TTC549 (cell line): ENCODE measurements around the gene CEP170B.
"Not testable (repeated sequence)": the region's sequence is repeated elsewhere in the genome, so short reads cannot be mapped to it uniquely, and the experiment has no call there.

Source experiments
- FAIRE-seq: peaks from 2 replicates; lab custom pipeline; 2012; peaks lifted over from hg19 to GRCh38; lab: Jason Lieb, UNC

CEP170B gene

DNA sequence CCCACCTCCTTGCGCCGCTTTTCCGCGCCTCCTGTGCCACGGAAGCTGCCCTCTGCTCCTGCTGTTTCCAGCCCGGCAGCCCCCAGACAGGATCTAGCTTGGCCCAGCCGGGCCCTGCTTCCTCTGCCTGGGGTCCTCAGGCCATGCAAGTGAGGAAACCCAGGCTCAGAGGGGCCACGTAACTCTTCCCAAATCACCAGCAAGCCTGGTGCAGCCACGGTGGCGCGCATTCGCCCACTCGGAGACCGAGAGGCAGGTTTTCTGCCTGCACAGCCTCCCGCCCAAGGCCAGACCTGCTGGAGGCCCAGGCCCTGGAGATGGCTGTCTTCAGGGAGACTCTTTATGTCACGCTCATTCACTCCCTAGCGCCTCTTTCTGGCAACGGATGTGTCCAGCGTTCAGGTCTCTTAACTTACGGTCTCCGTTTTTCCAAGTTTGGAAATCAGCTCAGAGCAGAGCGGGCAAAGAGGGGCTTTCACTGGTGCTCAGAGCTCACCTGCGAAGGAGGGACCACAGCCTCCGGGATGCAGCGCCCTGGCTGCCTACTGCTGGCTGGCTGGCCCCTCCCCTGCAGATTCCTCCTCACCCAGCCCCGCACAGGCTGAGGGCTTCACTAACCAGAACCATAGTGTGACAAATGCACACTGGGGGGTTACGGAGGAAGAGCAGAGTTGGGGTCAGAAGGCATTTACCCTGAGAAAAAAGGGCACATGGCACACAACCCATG, 20.6 kb upstream of the CEP170B start:
- no peak for FAIRE-seq

GRCh38 chr14:104845033-104845666, 19.9 kb upstream of the CEP170B start:
- FAIRE-seq: no peak

- no peak for FAIRE-seq
These were observed 19.1 kb upstream of the CEP170B start for GRCh38 chr14:104845834-104846441.

DNA sequence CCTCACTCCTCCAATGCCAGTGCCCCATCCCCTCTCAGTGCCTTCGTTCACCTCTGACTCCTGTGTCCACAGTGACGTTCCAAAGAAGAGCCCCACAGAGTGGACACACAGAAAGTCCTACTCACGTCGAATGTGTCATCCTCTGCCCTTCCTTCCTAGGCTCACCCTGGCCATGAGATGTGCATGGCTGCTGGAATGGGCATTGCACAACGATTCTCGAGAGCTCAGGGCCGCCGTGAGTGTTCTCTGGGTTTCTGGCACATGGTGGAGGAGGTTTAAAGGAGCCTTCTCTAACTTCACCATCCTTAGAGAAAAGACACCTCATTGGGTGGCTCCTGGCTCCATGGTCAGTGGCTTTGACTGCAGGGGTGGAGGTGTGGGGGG, 12.8 kb upstream of the CEP170B start:
- no peak for FAIRE-seq

DNA sequence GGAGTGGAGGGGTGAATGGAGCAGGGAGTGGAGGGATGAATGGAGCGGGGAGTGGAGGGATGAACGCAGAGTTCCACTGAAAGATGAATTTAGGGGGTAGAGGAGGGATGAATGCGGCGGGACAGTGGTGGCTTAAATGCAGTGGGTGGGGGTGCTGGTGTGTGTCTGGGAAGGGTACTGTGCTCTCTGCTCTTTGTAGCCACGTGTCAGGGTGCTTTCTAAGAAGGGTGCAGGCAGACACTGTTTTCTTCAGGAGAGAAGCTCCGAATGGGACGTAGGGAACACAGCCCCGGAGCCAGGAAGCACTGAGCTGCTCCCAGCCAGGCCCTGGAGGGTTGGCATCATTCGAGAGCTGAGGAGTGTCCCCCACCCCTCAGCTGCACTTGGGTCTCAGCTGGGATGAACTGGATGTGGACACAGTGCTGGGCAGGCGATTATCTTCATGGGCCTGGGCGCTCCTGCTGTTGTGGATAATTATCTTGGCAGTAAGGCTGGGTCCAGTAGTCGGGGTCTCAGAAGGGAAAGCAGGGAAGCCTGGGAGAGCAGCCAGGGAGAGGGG, 9.5 kb upstream of the CEP170B start:
- FAIRE-seq: no peak

DNA sequence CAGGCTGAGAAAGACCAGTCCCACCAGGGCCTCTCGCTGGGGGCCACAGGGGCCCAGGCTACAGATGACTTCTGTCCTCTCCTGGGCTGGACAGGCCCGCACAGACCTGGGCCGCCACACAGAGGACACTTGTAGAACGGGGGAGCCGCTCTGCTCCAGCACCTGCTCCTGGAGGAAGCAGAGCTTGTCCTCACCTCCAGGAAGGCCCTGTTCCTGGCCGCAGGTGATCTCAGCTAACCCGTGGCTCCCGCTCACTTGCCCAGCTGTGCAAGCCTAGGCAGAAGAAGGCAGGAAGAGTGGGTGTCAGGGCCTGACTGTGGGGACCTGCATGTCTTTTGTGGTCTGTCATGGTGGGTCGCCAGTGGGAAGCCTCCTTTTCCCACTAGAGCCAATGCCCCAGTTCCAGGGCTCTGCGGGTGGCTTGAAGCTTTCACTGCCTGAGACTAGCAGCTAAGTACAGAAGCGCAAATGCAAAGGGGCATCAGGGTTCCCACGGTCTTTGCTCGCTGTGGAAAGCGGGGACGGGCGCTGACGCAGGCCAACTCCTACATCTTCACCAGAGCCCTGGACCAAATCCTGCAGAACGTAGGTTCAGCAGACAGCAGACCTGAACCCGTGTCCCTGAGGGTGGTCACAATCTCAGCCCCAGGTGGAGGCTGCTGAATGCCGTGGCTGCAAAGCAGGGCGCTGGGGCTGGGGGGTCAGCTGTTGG, 8.8 kb upstream of the CEP170B start:
- no peak for FAIRE-seq

GRCh38 chr14:104856869-104857860, 7.9 kb upstream of the CEP170B start:
- FAIRE-seq: no peak

DNA sequence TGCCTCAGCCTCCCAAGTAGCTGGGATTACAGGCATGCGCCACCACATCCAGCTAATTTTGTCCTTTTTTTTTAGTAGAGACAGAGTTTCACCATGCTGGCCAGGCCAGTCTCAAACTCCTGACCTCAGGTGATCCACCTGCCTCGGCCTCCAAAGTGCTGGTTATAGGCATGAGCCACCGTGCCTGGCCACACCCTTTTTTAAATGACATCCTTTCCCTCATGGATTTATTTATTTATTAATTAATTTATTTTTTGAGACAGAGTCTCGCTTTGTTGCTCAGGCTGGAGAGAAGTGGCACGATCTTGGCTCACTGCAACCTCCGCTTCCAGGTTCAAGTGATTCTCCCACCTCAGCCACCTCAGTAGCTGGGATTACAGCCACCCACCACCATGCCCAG, 7.1 kb upstream of the CEP170B start:
- FAIRE-seq: not testable (repeated sequence)

DNA sequence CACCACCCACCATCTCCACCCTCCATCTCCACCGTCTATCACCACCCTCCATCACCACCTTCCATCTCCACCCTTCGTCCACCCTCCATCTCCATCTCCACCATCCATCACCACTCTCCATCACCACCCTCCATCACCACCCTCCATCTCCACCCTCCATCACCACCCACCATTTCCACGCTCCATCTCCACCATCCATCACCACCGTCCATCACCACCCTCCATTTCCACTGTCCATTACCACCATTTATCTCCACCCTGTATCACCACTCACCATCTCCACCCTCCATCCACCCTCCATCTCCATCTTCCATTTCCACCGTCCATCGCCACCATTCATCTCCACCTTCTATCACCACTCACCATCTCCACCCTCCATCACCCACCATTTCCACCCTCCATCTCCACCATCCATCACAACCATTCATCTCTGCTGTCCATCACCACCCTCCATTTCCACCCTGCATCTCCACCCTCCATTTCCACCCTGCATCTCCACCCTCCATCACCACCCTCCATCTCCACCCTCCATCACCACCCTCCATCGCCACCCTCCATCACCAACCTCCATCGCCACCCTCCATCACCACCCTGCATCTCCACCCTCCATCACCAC, 6.1 kb upstream of the CEP170B start:
- FAIRE-seq: no peak

GRCh38 chr14:104859900-104860299, 5.2 kb upstream of the CEP170B start:
- no peak for FAIRE-seq

- FAIRE-seq: no peak
These were observed 4.7 kb upstream of the CEP170B start for GRCh38 chr14:104860414-104860813.

DNA sequence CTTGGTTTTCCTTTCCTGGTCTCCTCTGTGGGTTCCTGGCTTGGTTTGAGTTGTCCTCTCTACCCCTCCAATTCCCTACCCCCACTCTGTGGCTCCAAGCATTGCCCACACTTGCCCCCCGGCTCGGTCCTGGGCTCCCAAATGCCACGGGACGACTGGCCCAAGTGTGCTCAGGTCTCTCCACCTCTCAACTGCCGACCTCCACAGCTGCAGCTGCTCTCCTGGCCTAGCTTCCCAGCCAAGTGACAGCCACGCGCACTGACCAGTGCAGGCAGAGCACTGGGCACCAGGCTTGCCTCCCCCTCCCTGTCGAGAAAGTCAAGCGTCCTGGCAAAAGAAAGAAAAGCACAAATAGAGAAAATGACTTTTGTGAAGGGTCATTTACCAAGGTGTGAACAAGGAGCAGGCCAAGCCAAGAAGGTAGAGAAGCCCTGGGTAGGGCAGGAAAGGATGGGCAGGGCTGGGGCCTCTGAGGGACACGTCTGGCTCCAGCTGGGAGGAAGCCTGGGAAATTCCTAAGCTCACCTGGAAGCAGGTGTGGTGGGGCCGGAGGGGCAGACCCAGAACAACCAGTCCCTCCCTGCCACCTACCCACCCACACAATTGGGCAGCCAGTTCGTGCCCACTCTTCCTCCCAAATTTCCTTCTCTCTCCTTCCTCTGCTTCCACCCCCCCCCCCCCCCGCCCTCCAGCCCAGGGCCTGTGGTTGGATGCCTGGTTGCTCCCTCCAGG, 1.8 kb upstream of the CEP170B start:
- FAIRE-seq: no peak

DNA sequence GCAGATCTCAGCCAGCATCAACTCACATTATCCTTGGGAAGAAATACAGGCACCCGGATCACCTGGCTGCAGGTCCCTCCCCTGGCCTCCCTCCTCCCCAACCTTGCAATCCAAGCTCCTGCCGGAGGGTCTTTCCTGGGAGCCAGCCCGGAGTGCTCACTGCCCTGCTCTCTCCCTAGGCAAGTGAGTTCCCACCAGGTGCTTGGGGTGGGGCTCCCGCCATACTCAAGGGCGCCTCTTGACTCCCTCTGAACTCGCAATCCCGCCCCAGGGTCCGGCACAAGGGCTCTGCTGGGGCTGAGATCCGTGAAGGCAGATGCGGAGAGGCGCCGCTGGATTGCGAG, 1.2 kb upstream of the CEP170B start:
- FAIRE-seq: no peak

DNA sequence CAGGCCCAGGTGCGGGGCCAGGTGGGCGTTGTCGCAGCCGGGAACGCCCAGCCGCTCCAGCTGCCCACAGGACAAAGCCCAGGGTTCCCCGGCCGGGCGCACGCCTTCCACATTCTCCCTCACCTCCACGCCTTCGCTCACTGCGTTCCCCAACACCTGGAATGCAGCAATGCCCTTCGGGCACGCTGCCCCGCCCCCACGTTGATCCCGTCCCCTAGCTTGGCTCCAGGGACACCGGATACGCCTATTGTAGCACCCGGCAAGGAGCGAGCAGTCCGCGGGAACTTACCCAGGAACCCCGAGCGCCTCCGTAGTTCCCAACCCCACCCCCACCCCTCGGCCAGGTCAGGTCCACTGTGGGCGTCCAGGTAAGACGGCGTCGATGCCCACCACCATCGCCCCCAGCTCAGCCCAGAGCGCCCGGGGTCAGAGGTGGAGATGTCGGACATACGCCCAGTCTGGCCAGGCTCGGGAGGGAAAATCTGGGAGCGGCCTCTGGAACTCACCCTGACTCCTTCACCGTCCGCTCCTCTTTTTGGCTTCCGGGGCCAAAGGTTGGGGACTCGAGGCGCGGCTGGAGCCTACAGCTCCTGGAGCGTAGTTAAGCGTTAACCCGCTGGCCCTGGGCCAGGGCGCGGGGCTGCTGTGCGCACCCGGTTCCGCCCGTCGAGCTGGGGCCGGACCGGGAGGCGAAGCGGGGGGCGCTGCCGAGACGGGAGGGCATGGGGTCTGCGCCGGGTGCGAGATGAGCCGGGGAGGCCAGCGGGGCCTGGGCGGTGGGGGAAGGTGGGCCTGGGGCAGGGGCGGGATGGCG, 594 bp upstream of the CEP170B start:
- no peak for FAIRE-seq

- no peak for FAIRE-seq
These were observed 768 bp downstream of the CEP170B start for GRCh38 chr14:104865631-104866441.

DNA sequence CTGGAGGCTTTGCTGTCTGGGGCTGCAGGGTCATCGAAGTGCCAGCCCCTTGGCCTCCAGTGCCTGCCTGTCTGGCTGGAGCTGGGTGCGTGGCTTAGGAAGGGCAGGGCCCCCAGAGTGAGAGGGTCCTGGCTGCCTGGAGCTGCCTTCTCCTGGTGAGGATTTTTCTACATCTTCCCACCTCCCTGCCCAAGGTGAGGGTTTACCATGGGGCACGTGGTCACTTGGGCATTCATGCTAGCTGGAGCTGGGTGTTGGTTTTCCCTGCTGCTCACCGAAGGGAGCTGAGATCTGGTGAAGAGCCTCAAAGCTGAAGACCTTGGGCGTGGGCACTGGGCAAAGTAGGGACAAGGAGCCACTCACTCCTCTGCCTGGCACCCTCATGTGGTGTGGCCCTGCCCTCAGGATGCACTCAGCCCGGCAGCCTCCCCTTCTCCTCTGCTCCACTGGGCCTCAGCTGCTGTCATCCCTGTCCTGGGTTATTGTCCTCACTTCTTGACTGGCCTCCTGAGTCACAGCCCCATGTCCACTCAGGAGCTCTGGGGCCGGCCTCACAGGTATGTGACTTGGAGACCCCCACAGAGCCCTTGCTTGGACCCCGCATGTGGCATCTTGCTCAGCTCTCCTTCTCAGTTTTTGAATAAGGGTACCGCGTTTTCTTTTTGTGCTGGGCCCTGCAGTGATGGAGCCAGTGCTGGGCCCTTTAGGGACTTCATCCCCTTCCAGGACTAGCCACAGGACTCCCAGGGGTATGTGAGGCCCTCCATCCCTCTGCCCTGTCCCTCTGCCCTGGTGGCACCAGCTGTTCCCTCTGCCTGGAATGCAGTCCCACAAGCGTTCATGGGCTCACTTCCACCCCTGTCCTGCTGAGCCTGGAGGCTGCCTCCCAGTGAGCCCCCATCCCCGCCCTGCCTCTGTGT, 1.6 kb downstream of the CEP170B start:
- FAIRE-seq: no peak

DNA sequence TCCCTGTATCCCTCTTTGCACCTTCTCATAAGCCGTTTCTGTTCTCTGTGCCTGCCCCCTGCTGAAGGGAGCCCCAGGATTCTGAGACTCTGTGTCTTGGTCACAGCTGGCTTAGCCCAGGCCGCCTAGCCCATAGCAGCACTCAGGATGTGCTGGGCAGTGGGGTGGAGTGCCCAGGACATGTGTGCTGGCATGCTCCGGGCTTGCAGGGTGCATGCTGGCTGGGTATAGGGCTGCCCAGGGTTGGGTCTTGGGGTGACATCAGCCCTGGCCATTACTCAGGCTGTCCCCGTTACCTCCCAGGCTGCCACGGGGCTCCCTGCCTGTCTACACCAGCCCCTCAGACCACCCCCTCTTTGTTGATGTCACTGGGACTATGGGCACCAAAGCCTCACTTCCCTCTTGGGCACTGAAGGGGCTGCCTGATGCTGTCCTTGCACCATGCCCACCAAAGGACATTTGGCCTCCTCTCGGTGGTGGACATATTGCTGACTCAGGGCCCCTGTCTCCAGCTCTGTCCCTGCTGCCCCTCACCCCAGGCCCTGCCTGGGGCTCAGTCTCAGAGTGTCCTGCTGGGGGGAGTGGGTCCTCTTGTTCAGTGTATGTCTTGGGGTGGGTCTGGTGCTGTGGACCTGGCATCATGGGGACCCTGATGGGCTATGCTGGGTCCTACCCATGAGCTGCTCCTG, 2.4 kb downstream of the CEP170B start:
- FAIRE-seq: no peak
